ENCODE data around the gene DKK1.

DKK1 gene

DNA sequence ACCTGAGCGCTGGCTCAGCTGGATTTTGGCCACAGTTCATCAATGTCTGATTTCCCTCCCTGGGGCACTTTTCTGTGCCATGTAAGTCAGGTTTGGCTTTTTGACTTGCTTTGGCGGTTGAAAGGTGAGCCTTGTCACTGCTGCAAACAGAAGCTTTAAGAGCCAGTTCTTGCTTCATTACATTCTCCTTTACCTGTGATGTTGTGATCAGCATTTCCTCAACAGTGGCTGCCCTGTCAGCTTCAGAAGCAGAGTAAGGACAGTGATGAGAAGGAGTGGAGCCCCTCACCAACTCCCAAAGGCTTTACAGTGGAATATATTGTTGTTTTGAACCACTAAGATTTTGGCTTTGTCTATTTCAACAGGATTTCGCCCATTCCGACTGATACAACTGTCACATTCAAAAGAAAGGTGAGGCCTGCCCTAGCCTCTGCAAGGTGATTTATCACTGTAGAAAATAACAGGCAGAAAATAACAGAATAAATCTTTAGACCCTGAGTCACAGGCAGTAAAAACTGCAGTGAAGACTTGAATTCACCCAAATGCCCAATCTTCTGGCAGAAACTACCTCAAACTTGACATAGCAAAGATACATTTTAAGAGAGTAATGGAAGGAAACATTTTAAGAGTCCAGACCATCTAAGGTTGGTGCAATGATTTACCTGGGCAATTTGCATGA lies 13.3 kb upstream of the DKK1 start:
- no peak overlapping the region for H3K4me3 ChIP-seq (ENCODE audit: low read length)
- DNase-seq (ENCODE audit: low read depth) = no peak
- TF ChIP-seq, protein P1, sequence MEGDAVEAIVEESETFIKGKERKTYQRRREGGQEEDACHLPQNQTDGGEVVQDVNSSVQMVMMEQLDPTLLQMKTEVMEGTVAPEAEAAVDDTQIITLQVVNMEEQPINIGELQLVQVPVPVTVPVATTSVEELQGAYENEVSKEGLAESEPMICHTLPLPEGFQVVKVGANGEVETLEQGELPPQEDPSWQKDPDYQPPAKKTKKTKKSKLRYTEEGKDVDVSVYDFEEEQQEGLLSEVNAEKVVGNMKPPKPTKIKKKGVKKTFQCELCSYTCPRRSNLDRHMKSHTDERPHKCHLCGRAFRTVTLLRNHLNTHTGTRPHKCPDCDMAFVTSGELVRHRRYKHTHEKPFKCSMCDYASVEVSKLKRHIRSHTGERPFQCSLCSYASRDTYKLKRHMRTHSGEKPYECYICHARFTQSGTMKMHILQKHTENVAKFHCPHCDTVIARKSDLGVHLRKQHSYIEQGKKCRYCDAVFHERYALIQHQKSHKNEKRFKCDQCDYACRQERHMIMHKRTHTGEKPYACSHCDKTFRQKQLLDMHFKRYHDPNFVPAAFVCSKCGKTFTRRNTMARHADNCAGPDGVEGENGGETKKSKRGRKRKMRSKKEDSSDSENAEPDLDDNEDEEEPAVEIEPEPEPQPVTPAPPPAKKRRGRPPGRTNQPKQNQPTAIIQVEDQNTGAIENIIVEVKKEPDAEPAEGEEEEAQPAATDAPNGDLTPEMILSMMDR (IDR thresholded peaks at IDR 0.05; ENCODE audit: insufficient read depth, low read depth, low read length, missing control alignments) = no peak

DNA sequence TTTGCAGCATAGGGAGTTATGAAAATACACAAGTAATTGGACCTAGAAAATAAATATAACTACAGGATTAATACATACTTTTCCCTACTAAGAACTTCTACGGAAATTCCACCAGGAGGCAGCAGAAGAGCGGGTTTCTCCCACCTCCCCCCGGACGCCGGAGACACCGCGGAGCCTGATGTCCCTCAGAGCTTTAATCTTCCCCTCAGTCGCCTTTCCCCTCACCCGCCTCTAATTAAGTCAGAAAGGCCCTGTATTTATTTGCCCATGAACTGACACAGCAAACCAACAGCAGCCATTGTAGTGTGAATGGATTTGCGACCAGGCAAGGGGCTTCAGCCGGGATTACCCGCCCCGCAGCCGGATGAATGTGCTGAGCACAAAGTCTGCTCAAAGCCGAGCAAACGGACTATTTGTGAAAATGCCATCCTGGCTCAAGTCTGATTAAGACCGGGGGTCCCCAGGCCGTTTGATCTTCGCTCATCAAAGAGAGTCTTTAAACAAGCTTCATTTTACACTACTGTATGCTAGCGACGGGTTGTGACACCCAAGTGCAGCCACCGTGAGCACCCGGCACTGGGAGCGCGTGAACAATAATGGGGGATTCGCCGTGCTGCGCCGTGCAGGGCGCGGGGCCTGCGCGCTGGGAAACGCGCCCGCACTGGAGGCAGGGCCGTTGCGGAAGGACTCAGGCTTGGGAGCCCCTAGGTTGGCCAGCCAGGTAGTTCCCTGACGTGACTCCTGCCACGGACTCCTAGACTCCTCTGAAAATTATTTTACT lies 5.6 kb upstream of the DKK1 start:
- TF ChIP-seq, protein P1 (IDR thresholded peaks at IDR 0.05; ENCODE audit: insufficient read depth, low read depth, low read length, missing control alignments) = peak; percentile 69
- DNase-seq (ENCODE audit: low read depth) = peak; percentile 74
- peak overlapping the region; percentile 67 for H3K4me3 ChIP-seq (ENCODE audit: low read length)

DNA sequence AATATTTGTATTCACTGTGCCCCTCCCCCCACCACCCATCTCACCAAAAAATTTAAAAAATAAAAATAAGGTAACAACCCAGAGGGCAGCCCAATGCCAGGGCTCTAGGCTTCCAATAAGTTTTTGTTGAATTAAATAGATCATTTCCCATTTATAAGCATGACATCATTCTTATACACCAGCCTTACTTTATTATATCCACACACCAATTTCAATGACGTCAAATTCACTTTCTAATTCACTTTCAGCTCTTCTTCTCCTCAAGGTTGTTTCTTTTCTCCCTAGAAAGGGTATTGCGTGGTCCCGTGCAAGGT lies 1.2 kb upstream of the DKK1 start:
- TF ChIP-seq, protein P1 (IDR thresholded peaks at IDR 0.05; ENCODE audit: insufficient read depth, low read depth, low read length, missing control alignments) = no peak
- H3K4me3 ChIP-seq (ENCODE audit: low read length) = peak overlapping the region; percentile 72
- peak; percentile 14 for DNase-seq (ENCODE audit: low read depth)

DNA sequence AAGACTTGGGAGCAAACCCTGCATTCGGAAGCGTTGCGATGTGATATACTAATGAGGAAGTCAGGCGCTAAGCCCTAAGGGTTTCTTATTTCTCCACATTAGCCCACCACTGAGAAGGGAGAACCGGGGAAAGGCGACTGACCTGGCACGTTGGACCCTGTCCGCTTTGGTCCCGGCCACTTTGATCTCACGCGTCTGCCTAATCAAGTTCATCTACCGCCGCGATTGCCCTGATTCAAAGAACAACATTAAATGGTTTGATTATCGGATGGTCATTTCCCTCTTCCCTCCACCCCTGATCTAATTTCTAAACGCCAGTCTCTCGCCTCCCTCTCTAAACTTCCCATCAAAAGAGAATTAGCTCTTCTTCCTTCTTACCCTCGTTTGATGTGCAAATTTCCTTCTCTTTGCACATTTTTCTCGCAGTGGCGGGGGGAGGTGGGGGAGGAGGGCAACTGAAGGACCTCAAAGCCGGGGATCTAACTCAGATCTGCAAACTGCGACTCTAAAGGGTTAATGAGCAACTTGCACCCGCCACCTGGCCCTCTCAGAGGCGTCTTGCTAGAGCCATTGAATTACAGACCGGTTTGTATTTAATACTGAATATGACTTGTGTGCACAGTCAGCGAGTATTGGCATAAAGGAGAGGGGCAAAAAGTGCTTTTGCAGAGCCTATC lies 687 bp upstream of the DKK1 start:
- TF ChIP-seq, protein P1 (IDR thresholded peaks at IDR 0.05; ENCODE audit: insufficient read depth, low read depth, low read length, missing control alignments) = no peak
- no peak for DNase-seq (ENCODE audit: low read depth)
- H3K4me3 ChIP-seq (ENCODE audit: low read length) = peak overlapping the region; percentile 72

DNA sequence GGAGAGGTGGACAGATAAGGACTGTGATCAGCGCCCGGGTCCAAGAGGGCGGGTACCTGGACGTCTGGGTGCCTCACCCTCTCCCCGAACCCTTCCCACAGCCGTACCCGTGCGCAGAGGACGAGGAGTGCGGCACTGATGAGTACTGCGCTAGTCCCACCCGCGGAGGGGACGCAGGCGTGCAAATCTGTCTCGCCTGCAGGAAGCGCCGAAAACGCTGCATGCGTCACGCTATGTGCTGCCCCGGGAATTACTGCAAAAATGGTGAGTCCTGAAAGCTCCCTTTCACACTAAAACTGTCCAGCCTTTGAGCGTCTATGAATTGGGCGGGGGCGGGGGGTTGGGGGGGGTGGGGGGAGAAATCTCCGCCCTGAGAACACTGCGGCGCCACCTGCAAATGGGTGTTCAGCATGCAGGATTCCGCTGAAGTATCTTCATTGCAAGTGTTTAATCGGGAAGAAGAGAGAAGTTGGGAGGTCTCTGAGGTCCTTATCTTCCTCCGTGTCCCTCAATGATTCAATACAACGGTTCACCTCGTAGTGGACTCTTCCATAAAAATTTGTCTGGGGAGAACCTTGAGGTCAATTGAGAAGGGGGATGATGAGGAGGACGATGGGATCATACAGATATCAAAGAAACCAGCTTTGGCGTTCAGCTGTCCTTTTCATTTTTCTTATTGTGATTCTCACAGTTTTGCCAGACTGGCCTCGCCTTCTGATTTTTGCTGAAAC lies 906 bp downstream of the DKK1 start:
- TF ChIP-seq, protein P1 (IDR thresholded peaks at IDR 0.05; ENCODE audit: insufficient read depth, low read depth, low read length, missing control alignments) = no peak
- H3K4me3 ChIP-seq (ENCODE audit: low read length) = peak overlapping the region; percentile 72
- DNase-seq (ENCODE audit: low read depth) = peak; percentile 47

DNA sequence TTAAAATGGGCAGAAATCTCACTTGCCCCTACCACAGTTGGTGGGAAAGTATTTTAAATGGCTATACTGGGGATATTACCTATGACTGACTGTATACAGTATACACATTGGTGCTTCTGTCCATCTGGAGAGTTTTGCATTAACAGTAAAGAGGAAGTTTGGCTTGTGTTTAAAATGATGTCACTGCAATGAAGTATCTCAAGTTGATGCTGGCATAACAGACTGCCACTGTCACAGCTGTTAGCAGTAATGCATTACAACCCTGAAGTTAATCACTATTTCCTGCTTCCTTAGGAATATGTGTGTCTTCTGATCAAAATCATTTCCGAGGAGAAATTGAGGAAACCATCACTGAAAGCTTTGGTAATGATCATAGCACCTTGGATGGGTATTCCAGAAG lies 1.9 kb downstream of the DKK1 start:
- no peak for DNase-seq (ENCODE audit: low read depth)
- TF ChIP-seq, protein P1 (IDR thresholded peaks at IDR 0.05; ENCODE audit: insufficient read depth, low read depth, low read length, missing control alignments) = no peak
- no peak overlapping the region for H3K4me3 ChIP-seq (ENCODE audit: low read length)

Data from epithelial cell of esophagus (primary cell).